Activated CD4-positive, alpha-beta T cell treated with anti-CD3 and anti-CD28 coated beads, Interleukin-2, amount 10 ng/mL, durations not matched to agents 24 days and 14 days (primary cell): Measurements from ENCODE around the gene R3HDM2. TPM values are rescaled to one million over a fixed set of nuclear protein-coding genes. Genes with fewer than 3 reads are reported as not detected.

ENCODE experiments used
- total RNA-seq: library from RNA; stranded (reverse); gene quantifications from 2 replicates; pipeline ENCODE4 v1.2.3, GENCODE V29; 2022

The R3HDM2 gene
- total RNA-seq, 1 donor from 2014 or later = 45.8 TPM

Other genes with a start within 250 kb of the R3HDM2 start
- gene NXPH4, start 214.2 kb downstream of the R3HDM2 start, total RNA-seq = 0.47 and 0.73 TPM in 2 replicates
- gene SHMT2, start 201.3 kb downstream of the R3HDM2 start, total RNA-seq = 297 and 310 TPM in 2 replicates
- 4.9 and 5.5 TPM in 2 replicates for gene STAC3, start 179.9 kb downstream of the R3HDM2 start, total RNA-seq
- gene INHBC, start 3.7 kb upstream of the R3HDM2 start, total RNA-seq = 0.12 TPM in 1 of 2 replicates, not detected in the other
- gene INHBE, start 24.3 kb upstream of the R3HDM2 start, total RNA-seq = 0.07 TPM in 1 of 2 replicates, not detected in the other
- 0.96 and 1.2 TPM in 2 replicates for gene GLI1, start 28.7 kb upstream of the R3HDM2 start, total RNA-seq
- 102 and 103 TPM in 2 replicates for gene ARHGAP9, start 48.8 kb upstream of the R3HDM2 start, total RNA-seq
- gene MARS1, start 57.0 kb upstream of the R3HDM2 start, total RNA-seq = 307 and 316 TPM in 2 replicates
- 15.3 and 16.7 TPM in 2 replicates for gene DDIT3, start 89.5 kb upstream of the R3HDM2 start, total RNA-seq
- 67.5 and 67.8 TPM in 2 replicates for gene MBD6, start 91.8 kb upstream of the R3HDM2 start, total RNA-seq
- 78.9 and 80.9 TPM in 2 replicates for gene DCTN2, start 116.1 kb upstream of the R3HDM2 start, total RNA-seq
- gene KIF5A, start 119.0 kb upstream of the R3HDM2 start, total RNA-seq = 1.8 and 2.4 TPM in 2 replicates
- 21.5 and 23.0 TPM in 2 replicates for gene PIP4K2C, start 160.1 kb upstream of the R3HDM2 start, total RNA-seq
- 15.9 and 18.3 TPM in 2 replicates for gene DTX3, start 173.8 kb upstream of the R3HDM2 start, total RNA-seq
- 1.6 and 1.7 TPM in 2 replicates for gene ARHGEF25, start 180.4 kb upstream of the R3HDM2 start, total RNA-seq
- 4.6 and 5.7 TPM in 2 replicates for gene B4GALNT1, start 202.2 kb upstream of the R3HDM2 start, total RNA-seq